GM21381 (cell line): ENCODE results near the gene CST7.
"Not testable (repeated sequence)": the region's sequence is repeated elsewhere in the genome, so short reads cannot be mapped to it uniquely, and the experiment has no call there.

ENCODE experiments used
- ATAC-seq: cut with Tn5 transposase; IDR thresholded peaks from one replicate; pipeline ENCODE4 v1.9.1; 2021; ENCODE audit warnings: mild to moderate bottlenecking, moderate library complexity; ENCODE audit not compliant: unreplicated experiment

CST7 gene

GRCh38 chr20:24929867-24930723 is 19.0 kb upstream of the CST7 start:
- not testable (repeated sequence) for ATAC-seq

DNA sequence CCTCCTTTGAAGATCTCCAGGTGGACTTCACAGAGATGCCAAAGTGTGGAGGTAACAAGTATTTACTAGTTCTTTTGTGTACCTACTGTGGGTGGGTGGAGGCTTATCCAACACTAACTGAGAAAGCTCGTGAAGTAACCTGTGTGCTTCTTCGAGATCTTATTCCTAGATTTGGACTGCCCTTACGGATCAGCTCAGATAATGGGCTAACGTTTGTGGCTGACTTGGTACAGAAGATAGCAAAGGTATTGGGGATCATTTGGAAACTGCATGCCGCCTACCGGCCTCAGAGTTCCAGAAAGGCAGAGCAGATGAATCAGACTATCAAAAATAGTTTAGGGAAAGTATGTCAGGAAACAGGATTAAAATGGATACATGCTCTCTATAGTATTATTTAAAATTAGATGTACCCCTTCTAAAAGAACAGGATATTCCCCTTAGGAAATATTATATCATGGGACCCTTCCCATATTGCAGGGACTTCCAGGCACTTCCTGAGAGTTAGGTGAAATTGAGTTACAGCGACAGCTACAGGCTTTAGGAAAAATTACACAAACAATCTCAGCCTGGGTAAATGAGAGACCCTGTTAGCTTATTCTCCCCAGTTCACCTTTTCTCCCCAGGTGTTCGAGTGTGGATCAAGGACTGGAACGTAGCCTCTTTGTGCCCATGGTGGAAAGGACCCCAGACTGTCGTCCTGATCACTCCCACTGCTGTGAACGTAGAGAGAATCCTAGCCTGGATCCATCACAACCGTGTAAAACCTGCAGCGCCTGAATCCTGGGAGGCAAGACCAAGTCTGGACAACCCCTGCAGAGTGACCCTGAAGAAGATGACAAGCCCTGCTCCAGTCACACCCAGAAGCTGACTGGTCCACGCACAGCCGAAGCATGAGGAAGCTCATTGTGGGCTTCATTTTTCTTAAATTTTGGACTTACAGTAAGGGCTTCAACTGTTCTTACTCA is 18.1 kb upstream of the CST7 start:
- not testable (repeated sequence) for ATAC-seq

DNA sequence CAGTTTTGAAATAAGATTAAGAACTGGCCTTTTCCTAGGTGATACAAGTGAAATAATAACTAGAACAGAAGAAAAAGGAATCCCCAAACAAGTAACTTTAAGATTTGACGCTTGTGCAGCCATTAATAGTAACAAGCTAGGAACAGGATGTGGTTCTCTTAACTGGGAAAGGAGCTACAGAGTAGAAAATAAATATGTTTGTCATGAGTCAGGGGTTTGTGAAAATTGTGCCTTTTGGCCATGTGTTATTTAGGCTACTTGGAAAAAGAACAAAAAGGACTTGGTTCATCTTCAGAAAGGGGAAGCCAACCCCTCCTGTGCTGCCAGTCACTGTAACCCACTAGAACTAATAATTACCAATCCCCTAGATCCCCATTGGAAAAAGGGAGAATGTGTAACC is 17.2 kb upstream of the CST7 start:
- ATAC-seq: not testable (repeated sequence)

- no peak for ATAC-seq
Observed at GRCh38 chr20:24933266-24933908, 15.7 kb upstream of the CST7 start.

DNA sequence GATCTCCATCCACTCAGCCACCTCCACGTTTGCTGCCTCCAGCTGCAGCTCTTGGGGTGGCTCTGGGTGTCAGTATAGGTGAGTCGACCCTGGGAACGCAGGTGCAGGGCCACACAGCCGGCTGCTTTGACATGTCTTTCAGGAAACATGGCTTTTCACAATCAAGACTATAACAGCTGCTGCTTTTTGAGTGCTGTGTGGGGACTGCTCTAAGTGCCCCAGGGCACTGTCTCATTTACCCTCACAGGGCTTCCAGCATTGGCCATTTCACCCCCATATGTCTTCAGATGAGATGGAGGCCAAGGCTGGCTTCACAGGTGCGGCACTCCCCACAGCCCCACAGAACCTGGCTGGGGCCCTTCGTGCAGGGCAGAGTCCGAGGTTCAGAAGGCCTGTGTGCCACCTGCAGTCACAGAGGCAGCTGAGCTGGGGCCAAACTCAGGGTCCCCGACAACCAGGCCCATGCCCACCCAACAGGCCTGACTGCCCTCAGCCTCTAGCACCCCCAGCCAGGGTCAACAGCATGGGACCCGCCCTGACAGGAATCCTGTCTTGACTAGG is 14.9 kb upstream of the CST7 start:
- no peak for ATAC-seq

DNA sequence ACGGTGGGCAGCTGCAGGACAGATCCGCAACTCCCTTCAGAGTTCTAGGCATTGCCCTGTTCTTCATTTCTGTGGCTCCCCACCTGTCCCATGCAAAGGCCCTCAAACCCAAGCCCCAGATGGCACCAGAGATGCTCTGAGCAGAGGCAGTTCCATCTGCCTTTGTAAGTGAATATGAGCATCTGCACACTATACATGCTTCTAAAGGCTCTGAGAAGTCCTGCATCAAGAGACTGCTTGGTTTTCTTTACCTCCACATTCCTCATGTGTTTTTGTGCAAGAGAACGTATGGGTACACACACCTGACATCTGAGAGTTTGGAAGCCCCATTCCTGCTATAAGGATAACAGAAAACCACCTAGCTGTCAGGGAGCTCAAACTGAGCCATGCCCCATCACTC is 14.4 kb upstream of the CST7 start:
- ATAC-seq: no peak

GRCh38 chr20:24935140-24935539 is 13.9 kb upstream of the CST7 start:
- ATAC-seq: no peak

GRCh38 chr20:24935766-24936525 is 13.1 kb upstream of the CST7 start:
- no peak for ATAC-seq

DNA sequence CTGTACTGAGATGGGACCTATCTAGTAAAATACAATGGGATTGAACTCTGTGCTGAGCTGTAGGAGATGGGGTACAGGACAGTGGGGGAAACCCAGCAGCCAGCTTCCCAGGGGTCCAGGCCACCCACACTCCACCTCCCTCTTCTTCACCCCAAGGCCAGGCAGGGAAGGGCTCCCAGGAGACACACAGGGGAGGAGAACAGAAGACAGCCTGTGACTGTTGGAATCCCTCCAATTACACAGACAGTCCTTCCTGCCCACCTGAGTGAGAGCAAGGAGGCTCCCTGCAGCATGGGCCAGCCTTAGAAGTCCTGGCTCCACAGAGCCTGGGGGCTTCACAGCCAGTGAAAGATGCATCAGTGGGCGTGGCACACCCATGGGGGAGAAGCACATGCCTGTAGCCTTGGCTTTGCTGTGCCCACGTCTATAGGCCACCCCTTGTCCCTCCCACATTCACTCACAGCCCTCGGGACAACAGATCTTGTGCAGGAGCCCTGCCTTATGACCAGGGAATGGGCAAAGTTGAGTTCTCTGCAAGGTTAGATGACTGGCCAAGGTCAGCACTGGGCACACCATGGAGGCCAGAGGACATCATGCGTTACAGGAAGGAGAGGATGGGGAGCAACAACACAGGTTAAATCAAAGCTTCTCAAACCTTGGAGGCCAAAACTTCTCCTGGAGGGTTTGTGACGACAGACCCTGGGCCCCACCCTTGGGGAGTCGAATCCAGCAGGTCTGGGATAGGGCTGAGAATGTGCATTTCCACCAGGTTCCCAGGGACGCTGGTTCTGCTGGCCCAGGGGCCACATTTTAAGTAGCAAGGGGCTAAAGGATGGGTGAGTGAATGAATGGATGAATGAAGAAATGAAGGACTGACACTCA is 12.3 kb upstream of the CST7 start:
- no peak for ATAC-seq

DNA sequence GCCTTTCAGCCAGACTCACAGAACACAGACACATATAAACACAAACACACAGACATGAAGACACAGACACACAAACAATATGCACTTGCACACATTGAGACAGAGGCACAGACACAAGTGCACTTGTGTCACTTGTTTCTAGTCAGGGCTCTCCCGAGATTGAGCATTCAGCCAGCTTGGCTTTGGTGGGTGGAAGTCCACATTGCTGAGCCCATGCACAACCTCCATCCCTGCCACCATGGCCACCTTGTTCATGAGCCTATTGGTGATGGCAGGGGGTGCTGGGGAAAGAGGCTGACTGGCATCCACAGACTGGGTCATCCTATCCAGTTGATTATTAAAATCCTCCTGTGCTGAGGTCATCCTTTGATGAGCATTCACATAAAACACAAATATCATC is 11.5 kb upstream of the CST7 start:
- no peak for ATAC-seq

DNA sequence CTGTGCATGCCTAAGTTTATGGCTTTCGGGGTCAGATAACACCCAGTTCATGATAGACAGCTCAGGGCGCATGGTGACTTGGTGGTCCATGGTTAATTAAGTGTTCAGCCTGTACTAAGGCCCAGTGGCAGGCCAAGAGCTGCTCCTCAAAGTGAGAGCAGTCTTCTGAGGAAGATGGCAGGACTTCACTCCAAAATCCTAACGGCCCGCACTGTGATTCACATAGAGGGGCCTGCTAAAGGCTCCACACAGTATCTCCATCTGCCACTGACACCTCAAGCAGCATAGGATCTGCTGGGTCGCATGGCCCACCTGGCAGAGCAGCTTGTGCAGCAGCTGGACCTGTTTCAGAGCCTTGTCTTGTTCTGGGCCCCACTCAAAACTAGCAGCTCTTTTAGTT is 10.6 kb upstream of the CST7 start:
- no peak for ATAC-seq

- no peak for ATAC-seq
Observed at GRCh38 chr20:24939036-24939435, 10.0 kb upstream of the CST7 start.

DNA sequence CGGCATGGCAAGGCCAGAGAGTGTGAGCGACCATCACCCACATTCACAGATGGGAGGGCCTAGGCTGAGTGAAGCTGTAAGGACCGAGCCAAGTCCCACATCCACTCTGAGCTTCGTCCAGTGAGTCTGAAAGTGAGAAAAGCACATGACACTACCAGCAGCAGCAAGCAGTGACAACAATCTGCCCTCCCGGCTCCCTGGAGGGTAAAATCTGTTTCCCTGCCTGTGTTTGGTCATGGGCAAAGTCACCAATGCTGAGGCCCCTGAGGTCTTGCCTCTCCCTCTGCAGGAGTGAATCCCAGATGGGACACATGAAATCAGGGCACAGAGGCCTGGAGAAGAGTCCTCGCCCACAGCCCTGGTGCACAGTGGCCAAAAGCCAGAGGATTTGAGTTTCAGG is 6.4 kb upstream of the CST7 start:
- ATAC-seq: no peak

- no peak for ATAC-seq
Observed at GRCh38 chr20:24943196-24943595, 5.9 kb upstream of the CST7 start.

- ATAC-seq: no peak
Observed at GRCh38 chr20:24943731-24944130, 5.3 kb upstream of the CST7 start.

DNA sequence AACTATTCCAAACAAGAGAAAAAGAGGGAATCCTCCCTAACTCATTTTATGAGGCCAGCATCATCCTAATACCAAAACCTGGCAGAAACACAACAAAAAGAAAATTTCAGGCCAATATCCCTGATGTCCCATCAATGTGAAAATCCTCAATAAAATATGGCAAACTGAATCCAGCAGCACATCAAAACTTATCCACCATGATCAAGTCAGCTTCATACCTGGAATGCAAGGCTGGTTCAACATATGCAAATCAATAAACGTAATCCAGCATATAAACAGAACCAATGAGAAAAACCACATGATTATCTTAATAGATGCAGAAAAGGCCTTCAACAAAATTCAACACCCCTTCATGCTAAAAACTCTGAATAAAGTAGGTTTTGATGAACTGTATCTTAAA is 2.7 kb upstream of the CST7 start:
- not testable (repeated sequence) for ATAC-seq

DNA sequence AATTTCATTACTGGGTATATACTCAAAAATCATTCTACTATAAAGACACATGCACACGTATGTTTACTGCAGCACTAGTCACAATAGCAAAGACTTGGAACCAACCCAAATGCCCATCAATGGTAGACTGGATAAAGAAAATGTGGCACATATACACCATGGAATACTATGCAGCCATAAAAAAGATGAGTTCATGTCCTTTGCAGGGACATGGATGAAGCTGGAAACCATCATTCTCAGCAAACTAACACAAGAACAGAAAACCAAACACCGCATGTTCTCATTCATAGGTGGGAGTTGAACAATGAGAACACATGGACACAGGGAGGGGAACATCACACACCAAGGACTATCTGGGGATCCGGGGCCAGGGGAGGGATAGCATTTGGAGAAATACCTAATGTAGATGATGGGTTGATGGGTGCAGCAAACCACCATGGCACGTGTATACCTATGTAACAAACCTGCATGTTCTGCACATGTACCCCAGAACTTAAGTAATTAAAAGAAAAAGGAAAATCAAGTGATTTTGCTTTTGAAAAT is 602 bp upstream of the CST7 start:
- not testable (repeated sequence) for ATAC-seq

- no peak for ATAC-seq
Observed at GRCh38 chr20:24949756-24950127, 673 bp downstream of the CST7 start.
